ENCODE measurements around the gene SERPINC1. TPM values are rescaled to one million over a fixed set of nuclear protein-coding genes. Genes with fewer than 3 reads are reported as not detected.
A peak's percentile ranks its signal among the peaks of the same experiment; 100 is the strongest.

The SERPINC1 gene
- total and polyA plus RNA-seq, 4 donors = 0.08 to 0.61 (median 0.17) TPM; not detected in 1

DNA sequence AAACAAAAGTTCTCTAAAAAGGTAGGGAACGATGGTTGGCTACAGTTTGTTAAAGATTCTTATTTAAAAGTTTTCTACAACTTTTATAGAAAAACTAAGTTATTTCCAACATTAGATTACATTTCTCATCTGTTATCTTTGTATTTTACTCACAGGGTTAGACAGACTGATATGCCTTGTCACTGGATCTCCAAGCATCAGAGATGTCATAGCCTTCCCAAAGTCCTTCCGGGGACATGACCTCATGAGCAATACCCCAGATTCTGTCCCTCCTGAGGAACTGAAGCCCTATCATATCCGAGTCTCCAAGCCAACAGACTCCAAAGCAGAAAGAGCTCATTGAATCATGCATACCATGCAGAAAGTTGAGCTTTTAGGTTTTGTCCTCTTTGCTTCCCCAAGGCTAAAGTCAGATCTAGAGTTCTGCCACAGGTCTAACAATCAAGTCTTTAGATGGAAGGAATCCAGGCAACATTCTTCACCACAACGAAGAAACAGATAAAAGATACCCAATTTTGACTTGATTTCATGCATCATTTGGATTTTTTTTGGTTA is 59.7 kb downstream of the SERPINC1 start:
- Histone ChIP-seq H3K27me3 (ENCODE audit: control insufficient read depth in 3 of 3, insufficient read depth in 3 of 3, low read length in 2 of 3) (no peaks in the 10 kb centered on the region), H3K27ac (ENCODE audit: low read depth in 1 of 2, low read length in 1 of 2) (peak overlapping the region in 1 of 2 donors; percentile 63), H3K9me3 (ENCODE audit: control insufficient read depth in 4 of 4, insufficient read depth in 3 of 4, low read length in 3 of 4) (no peaks in the 10 kb centered on the region), H3K36me3 (ENCODE audit: control insufficient read depth in 4 of 4, insufficient read depth in 4 of 4, low read length in 4 of 4) (peaks cover 10 to 33% (median 16%) of the 10 kb centered on the region in 4 donors), H3K9ac (ENCODE audit: insufficient read depth in 1 of 2, low read length in 2 of 2) (no peak overlapping the region), H3K4me3 (no peak overlapping the region), H3K4me1 (ENCODE audit: control insufficient read depth in 5 of 5, insufficient read depth in 5 of 5, low read length in 5 of 5) (peaks cover 0 to 5% (median 0%) of the 10 kb centered on the region in 5 donors)
- no peak for DNase-seq
- no peak for ATAC-seq (ENCODE audit: insufficient read depth, low FRiP score)
- TF ChIP-seq, protein P1, sequence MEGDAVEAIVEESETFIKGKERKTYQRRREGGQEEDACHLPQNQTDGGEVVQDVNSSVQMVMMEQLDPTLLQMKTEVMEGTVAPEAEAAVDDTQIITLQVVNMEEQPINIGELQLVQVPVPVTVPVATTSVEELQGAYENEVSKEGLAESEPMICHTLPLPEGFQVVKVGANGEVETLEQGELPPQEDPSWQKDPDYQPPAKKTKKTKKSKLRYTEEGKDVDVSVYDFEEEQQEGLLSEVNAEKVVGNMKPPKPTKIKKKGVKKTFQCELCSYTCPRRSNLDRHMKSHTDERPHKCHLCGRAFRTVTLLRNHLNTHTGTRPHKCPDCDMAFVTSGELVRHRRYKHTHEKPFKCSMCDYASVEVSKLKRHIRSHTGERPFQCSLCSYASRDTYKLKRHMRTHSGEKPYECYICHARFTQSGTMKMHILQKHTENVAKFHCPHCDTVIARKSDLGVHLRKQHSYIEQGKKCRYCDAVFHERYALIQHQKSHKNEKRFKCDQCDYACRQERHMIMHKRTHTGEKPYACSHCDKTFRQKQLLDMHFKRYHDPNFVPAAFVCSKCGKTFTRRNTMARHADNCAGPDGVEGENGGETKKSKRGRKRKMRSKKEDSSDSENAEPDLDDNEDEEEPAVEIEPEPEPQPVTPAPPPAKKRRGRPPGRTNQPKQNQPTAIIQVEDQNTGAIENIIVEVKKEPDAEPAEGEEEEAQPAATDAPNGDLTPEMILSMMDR (IDR thresholded peaks at IDR 0.05; ENCODE audit: control extremely low read depth, extremely low read depth) = no peak
- 87 to 91% methylated on average over 4 of the region's 4 CpGs for WGBS, 2 donors

DNA sequence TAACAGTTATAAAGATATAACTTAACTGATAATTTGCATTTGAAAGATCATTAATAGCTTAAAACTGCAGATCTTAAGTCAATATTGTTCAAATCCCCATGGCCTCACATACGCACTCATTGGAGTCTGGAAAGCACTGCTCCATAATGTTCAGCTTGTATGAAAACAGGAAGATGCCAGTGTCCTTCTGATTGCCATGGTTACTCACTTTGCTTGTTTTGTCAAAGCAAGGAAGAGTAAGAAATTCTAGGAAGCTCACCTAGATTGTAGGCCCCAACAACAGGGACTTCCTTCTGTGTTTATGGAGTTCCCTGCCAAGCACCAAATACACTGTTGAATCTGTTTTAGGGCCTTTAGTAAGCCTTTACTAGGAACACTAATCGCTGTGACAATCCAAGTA is 60.2 kb downstream of the SERPINC1 start:
- H3K9ac ChIP-seq (ENCODE audit: insufficient read depth in 1 of 2, low read length in 2 of 2) = no peak overlapping the region
- H3K4me1 ChIP-seq (ENCODE audit: control insufficient read depth in 5 of 5, insufficient read depth in 5 of 5, low read length in 5 of 5) = peaks cover 0 to 5% (median 0%) of the 10 kb centered on the region in 5 donors
- no peak overlapping the region for H3K4me3 ChIP-seq
- TF ChIP-seq, protein P1 (IDR thresholded peaks at IDR 0.05; ENCODE audit: control extremely low read depth, extremely low read depth) = no peak
- no peak overlapping the region for H3K27ac ChIP-seq (ENCODE audit: low read depth in 1 of 2, low read length in 1 of 2)
- WGBS, 2 donors = 96 to 97% methylated on average over 2 of the region's 2 CpGs
- no peaks in the 10 kb centered on the region for H3K9me3 ChIP-seq (ENCODE audit: control insufficient read depth in 4 of 4, insufficient read depth in 3 of 4, low read length in 3 of 4)
- no peak for DNase-seq
- H3K36me3 ChIP-seq (ENCODE audit: control insufficient read depth in 4 of 4, insufficient read depth in 4 of 4, low read length in 4 of 4) = peaks cover 10 to 34% (median 16%) of the 10 kb centered on the region in 4 donors
- no peak for ATAC-seq (ENCODE audit: insufficient read depth, low FRiP score)
- no peaks in the 10 kb centered on the region for H3K27me3 ChIP-seq (ENCODE audit: control insufficient read depth in 3 of 3, insufficient read depth in 3 of 3, low read length in 2 of 3)

DNA sequence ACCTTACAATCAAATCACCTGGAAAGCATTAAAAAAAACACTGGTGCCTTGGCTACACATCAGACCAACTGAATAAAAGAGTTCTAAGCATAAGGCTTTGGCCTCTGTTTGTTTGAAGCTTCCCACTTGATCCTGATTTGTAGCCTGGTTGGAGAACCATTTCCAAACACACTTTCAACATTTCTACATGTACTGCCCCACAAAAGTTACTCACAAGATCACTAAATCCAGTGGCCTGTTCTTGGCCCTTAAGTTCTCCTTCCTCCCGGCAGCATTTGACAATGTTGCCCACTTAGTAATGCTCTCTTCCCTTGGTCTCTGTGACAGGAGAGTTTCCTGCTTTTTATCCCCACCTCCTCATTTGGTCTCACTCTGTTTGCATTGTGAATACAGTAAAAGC is 61.1 kb downstream of the SERPINC1 start:
- Histone ChIP-seq H3K4me1 (ENCODE audit: control insufficient read depth in 5 of 5, insufficient read depth in 5 of 5, low read length in 5 of 5) (peaks cover 0 to 5% (median 0%) of the 10 kb centered on the region in 5 donors), H3K27ac (ENCODE audit: low read depth in 1 of 2, low read length in 1 of 2) (no peak overlapping the region), H3K36me3 (ENCODE audit: control insufficient read depth in 4 of 4, insufficient read depth in 4 of 4, low read length in 4 of 4) (peaks cover 9 to 34% (median 16%) of the 10 kb centered on the region in 4 donors), H3K27me3 (ENCODE audit: control insufficient read depth in 3 of 3, insufficient read depth in 3 of 3, low read length in 2 of 3) (no peaks in the 10 kb centered on the region), H3K4me3 (no peak overlapping the region), H3K9me3 (ENCODE audit: control insufficient read depth in 4 of 4, insufficient read depth in 3 of 4, low read length in 3 of 4) (no peaks in the 10 kb centered on the region), H3K9ac (ENCODE audit: insufficient read depth in 1 of 2, low read length in 2 of 2) (no peak overlapping the region)
- DNase-seq (no peak), ATAC-seq (ENCODE audit: insufficient read depth, low FRiP score) (no peak)
- TF ChIP-seq, protein P1 (IDR thresholded peaks at IDR 0.05; ENCODE audit: control extremely low read depth, extremely low read depth) = no peak
- 67 to 70% methylated on average over 1 of the region's 1 CpG for WGBS, 2 donors

Small RNAs within 50 kb of the gene (small RNA-seq; reads per million reads assigned to genes)
- gene RNA5SP67 (ENCODE audit: low replicate concordance) = not detected

Other genes with a start within 250 kb of the SERPINC1 start
- 10 to 100 TPM in 1 of 2 donors, 1 to 10 TPM in 1; 7.6 to 10.5 TPM for gene ANKRD45, start 247.5 kb downstream of the SERPINC1 start, total RNA-seq
- gene ANKRD45, start 247.5 kb downstream of the SERPINC1 start, polyA plus RNA-seq = 1 to 10 TPM; 2.3 to 3.8 TPM
- gene KLHL20, start 202.3 kb downstream of the SERPINC1 start, total RNA-seq = 10 to 100 TPM; 23.8 to 38.4 TPM
- gene KLHL20, start 202.3 kb downstream of the SERPINC1 start, polyA plus RNA-seq = 10 to 100 TPM in 1 of 2 donors, 1 to 10 TPM in 1; 5.8 to 10.6 TPM
- 10 to 100 TPM; 15.7 to 16.1 TPM for gene DARS2, start 92.7 kb downstream of the SERPINC1 start, total RNA-seq
- 10 to 100 TPM in 1 of 2 donors, 1 to 10 TPM in 1; 6.6 to 10.6 TPM for gene DARS2, start 92.7 kb downstream of the SERPINC1 start, polyA plus RNA-seq
- 1 to 10 TPM; 6.5 to 8.5 TPM for gene CENPL, start 92.4 kb downstream of the SERPINC1 start, total RNA-seq
- 1 to 10 TPM; 1.8 to 2.5 TPM for gene CENPL, start 92.4 kb downstream of the SERPINC1 start, polyA plus RNA-seq
- 100 to 1,000 TPM; 231 to 306 TPM for gene GAS5, start 49.3 kb downstream of the SERPINC1 start, total RNA-seq
- 1,000 to 10,000 TPM in 1 of 2 donors, 100 to 1,000 TPM in 1; 333 to 1,168 TPM for gene GAS5, start 49.3 kb downstream of the SERPINC1 start, polyA plus RNA-seq
- 10 to 100 TPM; 12.5 to 29.8 TPM for gene ZBTB37, start 48.9 kb downstream of the SERPINC1 start, total RNA-seq
- 1 to 10 TPM; 1.6 to 2.1 TPM for gene ZBTB37, start 48.9 kb downstream of the SERPINC1 start, polyA plus RNA-seq
- gene RC3H1, start 105.0 kb upstream of the SERPINC1 start, total RNA-seq = 10 to 100 TPM; 29.2 to 51.5 TPM
- 1 to 10 TPM; 3.8 to 5.1 TPM for gene RC3H1, start 105.0 kb upstream of the SERPINC1 start, polyA plus RNA-seq
- 100 to 1,000 TPM in 1 of 2 donors, 10 to 100 TPM in 1; 58.2 to 123 TPM for gene RABGAP1L, start 242.2 kb upstream of the SERPINC1 start, total RNA-seq
- gene RABGAP1L, start 242.2 kb upstream of the SERPINC1 start, polyA plus RNA-seq = 10 to 100 TPM; 16.0 to 30.8 TPM